ENCODE results near the gene ZNF385B. TPM values are rescaled to one million over a fixed set of nuclear protein-coding genes. Genes with fewer than 3 reads are reported as not detected.
"Not testable (repeated sequence)": the region's sequence is repeated elsewhere in the genome, so short reads cannot be mapped to it uniquely, and the experiment has no call there.

ZNF385B gene
- total RNA-seq, 2 donors from 2014 or later: not detected

GRCh38 chr2:179642462-179642861 is 218.9 kb downstream of the ZNF385B start:
- no peaks in the 10 kb centered on the region for H3K9me3 ChIP-seq (ENCODE audit: control insufficient read depth, low read length, poor library complexity, severe bottlenecking)
- Mint-ChIP-seq H3K36me3 (ENCODE audit: low read depth) (no peaks in the 10 kb centered on the region), H3K27ac (no peak overlapping the region), H3K27me3 (peaks cover 4% of the 10 kb centered on the region), H3K4me3 (no peak overlapping the region), H3K4me1 (no peaks in the 10 kb centered on the region)
- ATAC-seq: no peak
- no peak for DNase-seq

- no peaks in the 10 kb centered on the region for H3K36me3 Mint-ChIP-seq (ENCODE audit: low read depth)
- peaks cover 4% of the 10 kb centered on the region for H3K27me3 Mint-ChIP-seq
- no peak for DNase-seq
- no peaks in the 10 kb centered on the region for H3K9me3 ChIP-seq (ENCODE audit: control insufficient read depth, low read length, poor library complexity, severe bottlenecking)
- no peaks in the 10 kb centered on the region for H3K4me1 Mint-ChIP-seq
- no peak for ATAC-seq
- H3K4me3 Mint-ChIP-seq: no peak overlapping the region
- no peak overlapping the region for H3K27ac Mint-ChIP-seq
These were observed 224.4 kb downstream of the ZNF385B start for GRCh38 chr2:179636995-179637394.

- no peaks in the 10 kb centered on the region for H3K36me3 Mint-ChIP-seq (ENCODE audit: low read depth)
- DNase-seq: no peak
- no peak overlapping the region for H3K4me3 Mint-ChIP-seq
- H3K9me3 ChIP-seq (ENCODE audit: control insufficient read depth, low read length, poor library complexity, severe bottlenecking): no peaks in the 10 kb centered on the region
- no peaks in the 10 kb centered on the region for H3K4me1 Mint-ChIP-seq
- H3K27me3 Mint-ChIP-seq: peaks cover 4% of the 10 kb centered on the region
- H3K27ac Mint-ChIP-seq: no peak overlapping the region
- ATAC-seq: no peak
These were observed 225.1 kb downstream of the ZNF385B start for GRCh38 chr2:179636100-179636980.

- not testable (repeated sequence) for H3K4me1 Mint-ChIP-seq; H3K4me3 Mint-ChIP-seq; DNase-seq; H3K36me3 Mint-ChIP-seq (ENCODE audit: low read depth); H3K27ac Mint-ChIP-seq; H3K27me3 Mint-ChIP-seq; ATAC-seq; H3K9me3 ChIP-seq (ENCODE audit: control insufficient read depth, low read length, poor library complexity, severe bottlenecking)
These were observed 229.5 kb downstream of the ZNF385B start for GRCh38 chr2:179631769-179632385.

GRCh38 chr2:179629776-179630175 is 231.6 kb downstream of the ZNF385B start:
- not testable (repeated sequence) for DNase-seq; ATAC-seq; H3K27ac Mint-ChIP-seq; H3K9me3 ChIP-seq (ENCODE audit: control insufficient read depth, low read length, poor library complexity, severe bottlenecking); H3K4me1 Mint-ChIP-seq; H3K4me3 Mint-ChIP-seq; H3K27me3 Mint-ChIP-seq; H3K36me3 Mint-ChIP-seq (ENCODE audit: low read depth)

GRCh38 chr2:179626261-179626660 is 235.2 kb downstream of the ZNF385B start:
- Mint-ChIP-seq H3K27ac (no peak overlapping the region), H3K27me3 (peaks cover 7% of the 10 kb centered on the region), H3K4me1 (no peaks in the 10 kb centered on the region), H3K36me3 (ENCODE audit: low read depth) (no peaks in the 10 kb centered on the region), H3K4me3 (no peak overlapping the region)
- no peaks in the 10 kb centered on the region for H3K9me3 ChIP-seq (ENCODE audit: control insufficient read depth, low read length, poor library complexity, severe bottlenecking)
- no peak for DNase-seq
- ATAC-seq: no peak

GRCh38 chr2:179622635-179623300 is 238.6 kb downstream of the ZNF385B start:
- Mint-ChIP-seq H3K27ac (no peak overlapping the region), H3K36me3 (ENCODE audit: low read depth) (no peaks in the 10 kb centered on the region), H3K4me1 (no peaks in the 10 kb centered on the region), H3K27me3 (peaks cover 17% of the 10 kb centered on the region), H3K4me3 (no peak overlapping the region)
- ATAC-seq: no peak
- no peak for DNase-seq
- H3K9me3 ChIP-seq (ENCODE audit: control insufficient read depth, low read length, poor library complexity, severe bottlenecking): no peaks in the 10 kb centered on the region

- H3K27me3 Mint-ChIP-seq: peaks cover 17% of the 10 kb centered on the region
These were observed 239.3 kb downstream of the ZNF385B start for GRCh38 chr2:179622112-179622511.

GRCh38 chr2:179619947-179620467 is 241.4 kb downstream of the ZNF385B start:
- DNase-seq (no peak), ATAC-seq (no peak)
- H3K9me3 ChIP-seq (ENCODE audit: control insufficient read depth, low read length, poor library complexity, severe bottlenecking): no peaks in the 10 kb centered on the region
- H3K27me3 Mint-ChIP-seq: peaks cover 17% of the 10 kb centered on the region
- no peak overlapping the region for H3K27ac Mint-ChIP-seq
- H3K4me3 Mint-ChIP-seq: no peak overlapping the region
- no peaks in the 10 kb centered on the region for H3K36me3 Mint-ChIP-seq (ENCODE audit: low read depth)
- no peaks in the 10 kb centered on the region for H3K4me1 Mint-ChIP-seq

More at GRCh38 chr2:179622112-179622511, 239.3 kb downstream of the ZNF385B start:
- ATAC-seq: no peak
- DNase-seq: no peak
- no peak overlapping the region for H3K4me3 Mint-ChIP-seq
- H3K9me3 ChIP-seq (ENCODE audit: control insufficient read depth, low read length, poor library complexity, severe bottlenecking): no peaks in the 10 kb centered on the region
- no peaks in the 10 kb centered on the region for H3K36me3 Mint-ChIP-seq (ENCODE audit: low read depth)
- H3K27ac Mint-ChIP-seq: no peak overlapping the region
- H3K4me1 Mint-ChIP-seq: no peaks in the 10 kb centered on the region

- Mint-ChIP-seq H3K36me3 (ENCODE audit: low read depth) (no peaks in the 10 kb centered on the region), H3K27me3 (peaks cover 10% of the 10 kb centered on the region), H3K27ac (no peak overlapping the region), H3K4me3 (no peak overlapping the region), H3K4me1 (no peaks in the 10 kb centered on the region)
- DNase-seq: no peak
- ATAC-seq: no peak
- H3K9me3 ChIP-seq (ENCODE audit: control insufficient read depth, low read length, poor library complexity, severe bottlenecking): no peaks in the 10 kb centered on the region
These were observed 247.3 kb downstream of the ZNF385B start for GRCh38 chr2:179614121-179614520.

GRCh38 chr2:179613701-179614100 is 247.7 kb downstream of the ZNF385B start:
- Mint-ChIP-seq H3K36me3 (ENCODE audit: low read depth) (no peaks in the 10 kb centered on the region), H3K27ac (no peak overlapping the region), H3K4me1 (no peaks in the 10 kb centered on the region), H3K4me3 (no peak overlapping the region), H3K27me3 (peaks cover 8% of the 10 kb centered on the region)
- H3K9me3 ChIP-seq (ENCODE audit: control insufficient read depth, low read length, poor library complexity, severe bottlenecking): no peaks in the 10 kb centered on the region
- no peak for ATAC-seq
- no peak for DNase-seq

GRCh38 chr2:179613299-179613651 is 248.1 kb downstream of the ZNF385B start:
- ATAC-seq (no peak), DNase-seq (no peak)
- H3K27ac Mint-ChIP-seq: no peak overlapping the region
- no peak overlapping the region for H3K4me3 Mint-ChIP-seq
- H3K36me3 Mint-ChIP-seq (ENCODE audit: low read depth): no peaks in the 10 kb centered on the region
- no peaks in the 10 kb centered on the region for H3K9me3 ChIP-seq (ENCODE audit: control insufficient read depth, low read length, poor library complexity, severe bottlenecking)
- H3K4me1 Mint-ChIP-seq: no peaks in the 10 kb centered on the region
- peaks cover 8% of the 10 kb centered on the region for H3K27me3 Mint-ChIP-seq

- ATAC-seq: no peak
- no peaks in the 10 kb centered on the region for H3K36me3 Mint-ChIP-seq (ENCODE audit: low read depth)
- H3K4me3 Mint-ChIP-seq: no peak overlapping the region
- peaks cover 8% of the 10 kb centered on the region for H3K27me3 Mint-ChIP-seq
- H3K27ac Mint-ChIP-seq: no peak overlapping the region
- no peak for DNase-seq
- H3K9me3 ChIP-seq (ENCODE audit: control insufficient read depth, low read length, poor library complexity, severe bottlenecking): no peaks in the 10 kb centered on the region
- no peaks in the 10 kb centered on the region for H3K4me1 Mint-ChIP-seq
These were observed 248.7 kb downstream of the ZNF385B start for GRCh38 chr2:179612591-179613298.

Measured in T-helper 17 cell (primary cell).